ENCODE measurements around the gene MAP3K9.

The MAP3K9 gene

DNA sequence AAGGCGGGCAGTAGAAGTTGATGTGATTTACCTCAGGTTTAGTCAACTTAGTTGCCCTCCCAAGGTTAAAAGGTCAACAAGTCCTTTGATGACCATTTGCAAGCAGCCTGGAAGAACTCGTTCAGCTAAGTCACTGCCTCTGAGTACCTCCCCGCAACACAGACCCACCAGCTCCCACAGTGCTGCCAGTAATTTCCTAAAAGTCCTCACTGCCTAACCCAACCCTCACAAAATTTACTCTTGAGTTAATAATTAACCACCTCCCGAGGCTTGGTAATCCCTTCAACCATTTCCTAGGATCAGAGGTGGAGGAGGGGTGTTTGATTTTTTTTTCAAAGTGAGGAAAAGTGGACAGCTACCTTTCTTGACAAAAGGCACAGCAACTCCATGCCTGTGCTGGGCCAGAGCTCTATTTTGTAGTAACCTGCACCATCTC lies 55.8 kb downstream of the MAP3K9 start:
- WGBS, 2 experiments (ENCODE audit: insufficient coverage in 2 of 2) = 85 to 86% methylated on average over 1 to 3 of the region's 4 CpGs
- H3K36me3 ChIP-seq (ENCODE audit: control insufficient read depth, insufficient read depth, low read length) = peaks cover 10% of the 10 kb centered on the region
- no peaks in the 10 kb centered on the region for H3K9me3 ChIP-seq (ENCODE audit: control insufficient read depth, low read length)
- no peaks in the 10 kb centered on the region for H3K4me1 ChIP-seq (ENCODE audit: control insufficient read depth, insufficient read depth, low read length, poor library complexity, severe bottlenecking)
- H3K27ac ChIP-seq (ENCODE audit: low read depth, low read length, severe bottlenecking) = no peak overlapping the region
- H3K4me3 ChIP-seq (ENCODE audit: extremely low read depth, insufficient read depth, low read length, poor library complexity, severe bottlenecking) = no peak overlapping the region

DNA sequence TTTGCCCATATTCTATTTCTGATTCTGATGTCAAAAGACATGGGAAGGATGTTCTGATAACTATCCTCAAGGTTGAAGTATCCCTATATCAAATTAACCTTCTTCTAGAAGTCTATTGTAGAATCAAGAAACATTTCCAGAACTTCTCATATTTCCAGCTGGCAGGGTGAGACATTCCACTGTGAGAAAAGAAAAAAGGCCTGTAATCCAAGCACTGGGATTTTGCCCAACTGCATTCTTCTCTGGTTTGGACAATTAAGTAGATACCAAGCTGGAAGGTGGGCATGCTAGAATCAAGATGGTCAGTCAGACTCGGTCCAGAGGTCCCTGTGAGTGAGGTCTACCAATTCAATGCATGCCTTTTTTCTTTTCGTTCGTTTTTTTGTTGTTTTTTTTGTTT lies 60.9 kb downstream of the MAP3K9 start:
- WGBS, 2 experiments (ENCODE audit: insufficient coverage in 2 of 2) = 87 to 92% methylated on average over 2 to 3 of the region's 3 CpGs
- Histone ChIP-seq H3K27ac (ENCODE audit: low read depth, low read length, severe bottlenecking) (no peak overlapping the region), H3K9me3 (ENCODE audit: control insufficient read depth, low read length) (no peaks in the 10 kb centered on the region), H3K4me3 (ENCODE audit: extremely low read depth, insufficient read depth, low read length, poor library complexity, severe bottlenecking) (no peak overlapping the region), H3K4me1 (ENCODE audit: control insufficient read depth, insufficient read depth, low read length, poor library complexity, severe bottlenecking) (no peaks in the 10 kb centered on the region), H3K36me3 (ENCODE audit: control insufficient read depth, insufficient read depth, low read length) (peaks cover 21% of the 10 kb centered on the region)

DNA sequence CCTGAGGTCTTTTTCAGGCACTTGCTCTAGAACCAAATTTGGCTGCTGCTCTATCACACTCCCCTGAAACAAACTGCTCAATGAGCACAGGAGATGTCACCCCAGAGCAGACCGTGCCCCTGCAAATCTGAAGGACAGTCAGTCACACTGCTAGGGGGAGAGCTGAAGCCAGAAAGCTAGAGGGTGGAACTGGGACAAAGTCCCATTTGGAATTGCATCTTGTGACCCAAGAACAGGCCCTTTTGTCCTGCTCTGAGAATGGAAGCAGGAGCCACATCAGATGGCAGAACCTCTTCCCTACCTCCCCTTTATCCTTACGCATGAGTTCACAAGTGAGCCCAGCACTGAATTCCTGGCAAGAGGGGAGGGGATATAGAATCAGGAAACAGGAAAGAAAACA lies 64.7 kb downstream of the MAP3K9 start:
- WGBS, 2 experiments (ENCODE audit: insufficient coverage in 2 of 2) = 100% methylated on average over 1 of the region's 2 CpGs
- Histone ChIP-seq H3K4me3 (ENCODE audit: extremely low read depth, insufficient read depth, low read length, poor library complexity, severe bottlenecking) (no peak overlapping the region), H3K9me3 (ENCODE audit: control insufficient read depth, low read length) (no peaks in the 10 kb centered on the region), H3K4me1 (ENCODE audit: control insufficient read depth, insufficient read depth, low read length, poor library complexity, severe bottlenecking) (no peaks in the 10 kb centered on the region), H3K36me3 (ENCODE audit: control insufficient read depth, insufficient read depth, low read length) (peaks cover 23% of the 10 kb centered on the region), H3K27ac (ENCODE audit: low read depth, low read length, severe bottlenecking) (no peak overlapping the region)

DNA sequence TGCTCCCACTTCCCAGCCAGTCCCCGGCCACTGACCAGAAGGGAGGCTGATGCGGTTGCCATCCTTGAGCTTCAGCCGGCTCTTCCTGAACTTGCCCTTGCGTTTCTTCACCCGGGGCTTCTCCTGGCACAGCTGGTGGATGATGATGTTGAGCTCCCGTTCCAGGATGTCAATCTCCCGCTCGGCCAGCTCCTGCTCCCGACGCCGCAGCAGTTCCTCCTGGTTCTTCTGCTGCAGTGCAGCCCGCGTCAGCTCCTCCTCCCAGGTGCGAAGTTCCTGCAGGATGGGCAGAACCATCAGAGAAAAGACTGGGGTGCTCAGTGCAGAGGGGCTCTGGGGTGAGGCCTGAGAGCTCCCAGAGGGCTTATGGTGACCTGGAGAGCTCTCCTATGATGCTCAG lies 67.0 kb downstream of the MAP3K9 start:
- Histone ChIP-seq H3K36me3 (ENCODE audit: control insufficient read depth, insufficient read depth, low read length) (peaks cover 16% of the 10 kb centered on the region), H3K4me3 (ENCODE audit: extremely low read depth, insufficient read depth, low read length, poor library complexity, severe bottlenecking) (no peak overlapping the region), H3K9me3 (ENCODE audit: control insufficient read depth, low read length) (no peaks in the 10 kb centered on the region), H3K27ac (ENCODE audit: low read depth, low read length, severe bottlenecking) (no peak overlapping the region), H3K4me1 (ENCODE audit: control insufficient read depth, insufficient read depth, low read length, poor library complexity, severe bottlenecking) (no peaks in the 10 kb centered on the region)
- WGBS, 2 experiments (ENCODE audit: insufficient coverage in 2 of 2) = 93 to 98% methylated on average over 5 to 12 of the region's 14 CpGs

DNA sequence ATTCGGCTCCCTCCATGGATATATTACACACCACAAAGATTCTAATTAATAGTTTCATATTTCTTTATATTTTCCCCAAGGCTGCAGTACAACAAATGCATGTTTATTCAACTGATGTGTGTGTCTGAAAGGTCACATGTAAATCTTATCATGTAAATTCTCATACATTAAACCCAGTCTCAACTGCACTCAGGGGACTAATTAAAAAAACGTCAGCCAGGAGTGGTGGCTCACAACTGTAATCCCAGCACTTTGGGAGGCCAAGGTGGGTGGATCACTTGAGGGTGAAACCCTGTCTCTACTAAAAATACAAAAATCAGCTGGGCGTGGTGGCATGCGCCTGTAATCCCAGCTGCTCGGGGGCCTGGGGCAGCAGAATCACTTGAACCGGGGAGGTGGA lies 67.8 kb downstream of the MAP3K9 start:
- Histone ChIP-seq H3K27ac (ENCODE audit: low read depth, low read length, severe bottlenecking) (no peak overlapping the region), H3K4me1 (ENCODE audit: control insufficient read depth, insufficient read depth, low read length, poor library complexity, severe bottlenecking) (no peaks in the 10 kb centered on the region), H3K9me3 (ENCODE audit: control insufficient read depth, low read length) (no peaks in the 10 kb centered on the region), H3K36me3 (ENCODE audit: control insufficient read depth, insufficient read depth, low read length) (peaks cover 13% of the 10 kb centered on the region), H3K4me3 (ENCODE audit: extremely low read depth, insufficient read depth, low read length, poor library complexity, severe bottlenecking) (no peak overlapping the region)
- WGBS, 2 experiments (ENCODE audit: insufficient coverage in 2 of 2) = 89 to 100% methylated on average over 1 to 4 of the region's 6 CpGs

DNA sequence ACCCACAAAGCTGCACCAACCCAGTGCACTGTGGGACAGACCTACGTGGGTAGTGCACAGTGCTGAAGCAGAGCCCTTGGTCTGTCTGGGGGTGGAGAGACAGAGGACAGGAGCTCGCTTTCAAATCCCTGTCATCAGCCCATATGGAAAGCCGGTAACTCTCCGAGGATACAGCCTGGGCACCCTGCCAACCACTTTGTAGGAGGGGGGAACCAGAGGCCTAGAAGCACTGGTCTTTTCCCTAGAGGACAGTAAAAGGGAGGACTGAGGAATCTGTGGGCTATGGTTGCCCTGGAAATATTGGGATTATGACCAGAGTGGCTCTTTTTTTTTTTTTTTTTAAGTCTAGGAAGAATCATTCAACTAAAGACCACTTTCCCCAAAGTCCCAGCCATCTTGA lies 74.3 kb downstream of the MAP3K9 start:
- no peaks in the 10 kb centered on the region for H3K9me3 ChIP-seq (ENCODE audit: control insufficient read depth, low read length)

DNA sequence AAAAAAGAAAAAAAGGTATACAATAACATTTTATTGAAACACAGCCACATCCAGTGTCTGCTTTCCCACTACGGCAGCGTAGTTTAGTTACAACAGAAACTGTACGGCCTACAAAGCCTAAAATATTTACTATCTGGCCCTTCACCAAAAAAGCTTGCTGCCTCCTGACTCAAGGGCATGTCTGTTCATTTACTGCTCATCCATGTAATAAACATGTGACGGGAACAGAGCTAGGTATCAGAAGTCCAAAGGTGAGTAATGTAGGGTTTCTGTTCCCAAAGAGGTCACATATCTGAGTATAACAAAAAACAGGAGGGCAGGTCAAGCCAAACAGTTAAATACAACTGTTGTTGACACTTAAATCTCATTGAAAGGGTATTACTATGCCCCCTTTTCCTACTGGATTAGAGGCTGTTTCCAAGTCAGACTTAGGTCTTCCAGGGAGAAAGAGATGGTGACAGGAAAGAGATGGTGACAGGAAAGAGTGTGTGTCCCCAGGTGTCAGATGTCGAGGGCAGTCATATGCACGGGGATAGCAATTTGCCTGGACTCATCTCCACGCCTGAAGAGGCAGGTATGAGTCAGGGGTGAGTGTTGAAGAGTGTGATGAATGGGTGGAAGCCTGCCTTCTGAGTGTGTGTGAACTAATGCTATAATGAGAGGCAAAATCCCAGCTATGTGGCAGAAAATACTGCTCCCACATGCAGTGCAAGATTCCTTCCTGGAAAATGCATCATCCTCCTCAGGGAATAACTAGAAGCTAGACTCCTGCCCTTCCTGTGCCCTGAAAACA lies 77.7 kb downstream of the MAP3K9 start:
- 96 to 98% methylated on average over 5 to 6 of the region's 7 CpGs for WGBS, 2 experiments (ENCODE audit: insufficient coverage in 2 of 2)
- Histone ChIP-seq H3K4me1 (ENCODE audit: control insufficient read depth, insufficient read depth, low read length, poor library complexity, severe bottlenecking) (no peaks in the 10 kb centered on the region), H3K9me3 (ENCODE audit: control insufficient read depth, low read length) (no peaks in the 10 kb centered on the region), H3K36me3 (ENCODE audit: control insufficient read depth, insufficient read depth, low read length) (peaks cover 26% of the 10 kb centered on the region), H3K4me3 (ENCODE audit: extremely low read depth, insufficient read depth, low read length, poor library complexity, severe bottlenecking) (no peak overlapping the region), H3K27ac (ENCODE audit: low read depth, low read length, severe bottlenecking) (no peak overlapping the region)

More for the DNA sequence above, 74.3 kb downstream of the MAP3K9 start:
- WGBS, 2 experiments (ENCODE audit: insufficient coverage in 2 of 2) = 72 to 95% methylated on average over 2 to 4 of the region's 4 CpGs
- no peaks in the 10 kb centered on the region for H3K4me1 ChIP-seq (ENCODE audit: control insufficient read depth, insufficient read depth, low read length, poor library complexity, severe bottlenecking)
- H3K27ac ChIP-seq (ENCODE audit: low read depth, low read length, severe bottlenecking) = no peak overlapping the region
- H3K4me3 ChIP-seq (ENCODE audit: extremely low read depth, insufficient read depth, low read length, poor library complexity, severe bottlenecking) = no peak overlapping the region
- H3K36me3 ChIP-seq (ENCODE audit: control insufficient read depth, insufficient read depth, low read length) = peaks cover 31% of the 10 kb centered on the region

DNA sequence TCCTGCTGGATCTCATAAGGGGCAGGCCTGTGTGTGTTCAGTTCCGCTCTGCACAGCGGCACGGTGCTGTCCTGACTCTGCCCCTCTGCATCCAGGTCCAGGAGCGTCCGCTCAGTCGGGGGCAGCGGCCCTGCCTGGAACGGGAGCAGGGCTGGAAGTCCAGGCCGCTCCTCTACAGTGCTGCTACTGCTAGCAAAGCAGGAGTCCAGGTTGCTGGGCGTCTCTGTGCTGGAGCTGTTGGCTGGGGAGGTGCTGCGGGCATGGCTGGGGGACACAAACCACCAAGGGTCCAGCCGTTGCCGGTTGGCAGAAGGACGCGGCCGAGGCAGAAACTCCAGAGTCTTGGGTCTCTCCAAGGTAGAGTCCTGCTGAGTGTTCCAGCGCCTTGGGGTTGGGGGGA lies 78.9 kb downstream of the MAP3K9 start:
- 89 to 97% methylated on average over 7 to 16 of the region's 17 CpGs for WGBS, 2 experiments (ENCODE audit: insufficient coverage in 2 of 2)
- Histone ChIP-seq H3K9me3 (ENCODE audit: control insufficient read depth, low read length) (no peaks in the 10 kb centered on the region), H3K27ac (ENCODE audit: low read depth, low read length, severe bottlenecking) (no peak overlapping the region), H3K36me3 (ENCODE audit: control insufficient read depth, insufficient read depth, low read length) (peaks cover 26% of the 10 kb centered on the region), H3K4me1 (ENCODE audit: control insufficient read depth, insufficient read depth, low read length, poor library complexity, severe bottlenecking) (no peaks in the 10 kb centered on the region), H3K4me3 (ENCODE audit: extremely low read depth, insufficient read depth, low read length, poor library complexity, severe bottlenecking) (no peak overlapping the region)

DNA sequence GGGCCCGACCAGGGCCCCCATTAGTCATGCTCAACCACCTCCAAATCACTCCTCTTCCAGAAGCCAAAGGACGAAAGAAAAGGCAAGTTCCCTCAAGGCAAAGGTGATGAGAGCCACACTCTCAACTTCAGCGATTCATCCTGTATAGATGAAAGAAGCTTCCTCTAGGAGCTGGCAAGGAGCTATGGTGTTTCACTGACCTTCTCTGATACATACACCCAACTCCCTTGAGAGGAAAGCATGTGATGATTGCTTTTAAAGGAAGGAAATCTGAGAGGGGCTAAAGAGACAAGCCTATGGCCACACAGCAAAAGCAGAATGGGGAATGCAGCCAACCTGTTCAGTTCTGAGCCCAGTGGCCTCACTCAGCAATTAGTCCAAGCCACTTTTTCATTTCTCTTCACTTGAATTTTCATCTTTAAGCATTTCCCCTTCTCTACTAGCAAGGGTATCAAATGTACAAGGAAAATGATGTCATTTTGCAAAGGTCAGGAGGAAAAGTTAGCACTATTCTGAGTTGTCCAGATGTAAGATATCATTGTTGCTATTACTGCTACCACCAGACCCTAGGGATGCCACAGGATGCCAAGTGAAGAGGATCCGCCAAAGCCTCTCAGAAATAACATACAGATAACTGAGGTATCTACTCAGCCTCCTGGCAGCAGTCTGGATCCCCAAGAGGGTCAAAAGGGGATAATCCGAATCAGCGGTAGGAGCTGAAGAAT lies 82.5 kb downstream of the MAP3K9 start:
- H3K36me3 ChIP-seq (ENCODE audit: control insufficient read depth, insufficient read depth, low read length) = peaks cover 14% of the 10 kb centered on the region
- 88 to 100% methylated on average over 1 to 4 of the region's 6 CpGs for WGBS, 2 experiments (ENCODE audit: insufficient coverage in 2 of 2)
- no peaks in the 10 kb centered on the region for H3K9me3 ChIP-seq (ENCODE audit: control insufficient read depth, low read length)
- H3K4me3 ChIP-seq (ENCODE audit: extremely low read depth, insufficient read depth, low read length, poor library complexity, severe bottlenecking) = no peak overlapping the region
- no peak overlapping the region for H3K27ac ChIP-seq (ENCODE audit: low read depth, low read length, severe bottlenecking)
- H3K4me1 ChIP-seq (ENCODE audit: control insufficient read depth, insufficient read depth, low read length, poor library complexity, severe bottlenecking) = no peaks in the 10 kb centered on the region

DNA sequence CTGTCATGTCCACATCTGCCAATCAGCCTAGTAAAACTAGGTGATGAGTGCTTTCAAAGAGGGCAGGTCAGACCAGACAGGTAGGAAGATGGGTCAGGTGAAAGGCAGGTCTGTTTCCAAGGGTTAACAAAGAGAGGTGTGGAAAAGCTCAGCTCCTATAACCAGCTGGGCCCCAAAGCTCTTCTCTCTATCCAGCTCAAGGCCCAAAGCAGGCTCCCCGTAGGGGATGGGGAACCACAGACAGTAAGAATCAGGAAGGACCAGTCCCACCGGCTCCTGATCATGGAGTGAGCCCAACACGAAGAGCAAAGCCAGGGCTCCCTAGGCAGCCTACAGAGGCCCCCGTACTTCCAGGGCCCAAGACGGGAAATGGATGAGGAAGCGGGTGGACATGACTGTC lies 84.4 kb downstream of the MAP3K9 start:
- H3K4me3 ChIP-seq (ENCODE audit: extremely low read depth, insufficient read depth, low read length, poor library complexity, severe bottlenecking) = no peak overlapping the region
- H3K36me3 ChIP-seq (ENCODE audit: control insufficient read depth, insufficient read depth, low read length) = peaks cover 5% of the 10 kb centered on the region
- no peak overlapping the region for H3K27ac ChIP-seq (ENCODE audit: low read depth, low read length, severe bottlenecking)
- no peaks in the 10 kb centered on the region for H3K9me3 ChIP-seq (ENCODE audit: control insufficient read depth, low read length)
- H3K4me1 ChIP-seq (ENCODE audit: control insufficient read depth, insufficient read depth, low read length, poor library complexity, severe bottlenecking) = no peaks in the 10 kb centered on the region
- WGBS, 2 experiments (ENCODE audit: insufficient coverage in 2 of 2) = 93 to 94% methylated on average over 5 of the region's 6 CpGs

DNA sequence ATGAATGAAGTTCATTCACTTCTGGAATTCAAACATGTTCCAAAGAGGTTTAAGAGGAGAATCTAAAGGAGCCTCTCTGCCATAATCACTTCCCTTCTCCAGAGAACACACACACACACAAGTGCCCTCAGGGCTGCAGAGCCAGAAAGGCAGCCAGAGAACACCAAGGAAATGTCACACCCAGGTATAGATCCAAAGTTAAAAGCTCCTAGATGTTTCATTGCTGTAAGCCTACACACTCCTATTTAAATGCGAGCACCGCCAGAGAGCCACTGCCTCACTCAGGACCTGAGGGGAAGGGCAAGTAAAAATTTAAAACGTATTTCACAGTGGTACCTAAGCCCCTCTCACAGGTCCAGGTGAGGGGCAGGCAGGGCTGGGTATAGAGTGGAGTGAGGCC lies 85.2 kb downstream of the MAP3K9 start:
- H3K9me3 ChIP-seq (ENCODE audit: control insufficient read depth, low read length) = no peaks in the 10 kb centered on the region
- no peak overlapping the region for H3K27ac ChIP-seq (ENCODE audit: low read depth, low read length, severe bottlenecking)
- 17% methylated on average over 1 of the region's 3 CpGs; no CpG with 5 or more reads in 1 of the 2 experiments for WGBS, 2 experiments (ENCODE audit: insufficient coverage in 2 of 2)
- H3K4me1 ChIP-seq (ENCODE audit: control insufficient read depth, insufficient read depth, low read length, poor library complexity, severe bottlenecking) = no peaks in the 10 kb centered on the region
- no peaks in the 10 kb centered on the region for H3K36me3 ChIP-seq (ENCODE audit: control insufficient read depth, insufficient read depth, low read length)
- H3K4me3 ChIP-seq (ENCODE audit: extremely low read depth, insufficient read depth, low read length, poor library complexity, severe bottlenecking) = no peak overlapping the region

Measured in mesodermal cell (in vitro differentiated cells).